ENCODE measurements around the gene IGFBP4.

Gene IGFBP4

DNA sequence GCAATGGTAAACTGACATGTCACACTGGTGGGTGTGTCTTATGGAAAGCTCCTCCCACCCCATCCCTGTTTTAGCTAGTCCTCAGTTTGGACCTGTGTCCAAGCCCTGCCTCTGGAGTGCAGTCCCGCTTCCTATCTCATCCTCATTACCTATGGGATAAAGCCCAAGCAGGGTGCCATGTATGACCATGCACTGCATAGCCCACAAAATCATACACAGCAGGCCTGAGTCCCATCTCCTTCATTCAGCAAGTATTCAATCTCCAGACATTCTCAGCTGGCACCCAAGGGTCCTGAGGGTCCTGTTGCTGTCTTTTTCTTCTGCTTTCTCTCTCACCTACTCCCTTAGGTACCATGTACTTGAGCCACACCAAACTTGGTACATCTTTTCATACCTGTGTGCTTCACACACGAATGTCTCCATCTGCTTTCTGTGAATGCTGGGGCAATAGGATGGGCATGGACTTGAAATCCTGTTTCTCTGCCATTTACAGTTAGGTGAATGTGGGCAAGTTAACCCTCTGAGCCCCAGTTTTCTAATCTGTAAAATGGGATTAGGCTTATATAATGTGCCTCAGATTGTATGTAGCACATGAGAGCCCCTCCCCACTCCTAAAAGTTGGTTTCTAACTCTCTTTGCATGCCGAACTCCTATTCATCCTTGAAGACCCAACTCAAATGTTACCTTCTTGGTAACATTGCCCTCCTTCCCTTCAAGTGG, 29.6 kb downstream of the IGFBP4 start:
- no peak for DNase-seq

DNA sequence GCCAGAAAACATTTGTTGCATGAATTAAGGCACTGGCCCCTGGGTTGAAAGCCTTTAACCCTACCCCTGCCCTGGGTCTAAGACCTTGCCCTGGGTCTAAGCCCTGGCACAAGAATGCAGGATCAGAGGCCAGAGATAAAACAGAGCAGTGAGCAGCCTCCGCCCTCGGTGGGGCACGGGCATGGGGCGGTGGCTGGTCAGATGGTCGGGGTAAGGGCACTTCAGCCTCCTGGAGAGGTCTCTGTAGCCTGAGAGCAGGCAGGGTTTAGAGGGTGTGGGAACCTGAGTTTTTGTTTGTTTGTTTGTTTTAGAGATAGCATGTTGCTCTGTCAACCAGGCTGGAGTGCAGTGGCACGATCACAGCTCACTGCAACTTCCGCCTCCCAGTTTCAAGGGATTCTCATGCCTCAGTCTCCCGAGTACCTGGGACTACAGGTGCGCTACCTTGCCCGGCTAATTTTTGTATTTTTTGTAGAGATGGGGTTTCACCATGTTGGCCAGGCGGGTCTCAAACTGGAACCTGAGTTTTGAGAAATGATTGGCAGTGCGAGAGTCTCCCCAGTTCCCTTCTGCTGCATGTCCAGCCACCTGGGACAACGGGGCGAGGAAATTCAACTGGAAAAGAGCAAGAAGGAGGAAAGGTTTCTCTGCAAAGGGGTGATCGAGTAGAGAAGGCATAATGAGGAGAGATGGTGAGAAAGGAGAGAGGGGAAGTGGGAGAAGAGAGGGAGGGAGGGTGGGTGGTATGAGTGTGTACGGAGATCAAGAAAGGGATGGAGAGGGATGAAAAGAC, 30.5 kb downstream of the IGFBP4 start:
- DNase-seq, result no peak

DNA sequence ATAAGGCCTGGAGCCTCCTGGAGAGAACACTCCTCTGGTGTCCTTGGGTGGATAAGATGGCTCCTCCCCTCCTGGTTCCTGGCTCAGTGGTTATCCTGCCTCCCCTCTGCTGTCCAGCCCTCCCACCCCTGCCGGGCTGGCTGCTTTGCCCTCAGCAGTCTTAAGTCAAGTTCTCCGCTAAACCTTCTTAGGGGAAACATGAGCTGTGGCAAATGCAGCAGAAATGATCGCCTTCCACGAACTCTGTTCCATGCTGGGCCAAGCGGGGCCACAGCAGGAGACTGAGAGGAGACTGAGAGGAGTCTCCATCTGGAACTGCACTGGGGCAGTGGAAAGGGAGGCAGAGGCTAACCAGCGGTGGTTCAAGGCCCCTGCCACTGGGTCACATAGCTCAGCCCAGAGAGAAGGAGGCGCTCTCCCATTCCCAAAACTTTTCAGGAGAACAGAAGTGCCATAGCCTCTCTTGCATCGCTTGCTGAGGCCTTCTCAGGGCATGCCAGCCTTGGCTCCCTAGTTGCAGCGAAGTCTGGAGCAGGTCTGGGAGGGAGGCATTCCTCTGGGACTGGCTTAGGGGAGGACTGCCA, 31.3 kb downstream of the IGFBP4 start:
- no peak for DNase-seq

DNA sequence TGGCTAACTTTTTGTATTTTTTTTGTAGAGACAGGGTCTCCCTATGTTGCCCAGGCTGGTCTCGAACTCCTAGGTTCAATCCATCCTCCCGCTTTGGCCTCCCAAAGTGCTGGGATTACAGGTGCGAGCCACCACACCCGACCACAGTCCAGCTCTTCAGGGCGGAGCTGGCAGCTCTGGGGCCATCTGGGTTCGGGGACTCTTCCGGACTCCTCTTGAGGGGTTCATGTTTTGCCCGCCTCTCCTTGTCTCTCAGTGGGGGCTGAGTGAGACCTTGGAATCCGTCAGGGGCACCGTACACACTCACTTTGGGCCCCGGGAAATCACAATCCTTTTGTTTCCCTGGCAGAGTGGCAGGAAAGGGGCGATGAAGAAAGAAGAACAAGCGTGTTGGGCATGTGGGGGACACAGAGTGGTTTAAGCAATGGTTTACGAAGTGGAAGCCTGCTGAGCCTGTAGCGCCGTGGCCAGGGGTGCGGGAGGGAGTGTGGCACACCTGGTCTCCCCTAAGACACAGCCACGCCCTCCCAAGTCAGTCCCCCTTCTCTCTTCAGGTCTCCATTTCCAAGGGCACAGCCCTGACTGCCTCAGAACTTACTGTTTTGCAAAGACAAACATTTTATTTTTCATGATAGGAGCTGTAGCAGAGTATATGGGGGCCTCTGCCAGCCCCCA, 32.1 kb downstream of the IGFBP4 start:
- no peak for DNase-seq

GRCh38 chr17:40477796-40478195, 34.5 kb downstream of the IGFBP4 start:
- no peak for DNase-seq

DNA sequence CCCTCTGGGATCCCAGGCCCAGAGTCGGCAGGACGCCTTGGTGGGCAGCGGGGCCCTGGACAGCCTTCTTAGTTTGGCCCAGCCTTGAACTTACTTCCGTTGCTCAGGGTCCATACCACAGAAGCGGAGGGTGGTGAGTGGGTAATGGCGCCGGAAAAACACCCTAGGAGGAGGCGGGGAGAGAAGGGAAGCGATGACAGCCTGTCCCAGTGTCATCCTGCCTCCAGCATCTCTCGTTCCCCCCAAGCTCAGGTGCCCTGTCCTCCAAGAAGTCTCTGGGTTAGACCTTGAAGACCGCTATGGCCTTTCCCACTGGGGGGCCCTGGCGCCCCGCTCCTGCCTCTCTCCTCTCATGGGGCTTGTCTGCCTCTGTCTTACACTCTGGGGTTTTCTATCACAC, 35.2 kb downstream of the IGFBP4 start:
- DNase-seq, result no peak

DNA sequence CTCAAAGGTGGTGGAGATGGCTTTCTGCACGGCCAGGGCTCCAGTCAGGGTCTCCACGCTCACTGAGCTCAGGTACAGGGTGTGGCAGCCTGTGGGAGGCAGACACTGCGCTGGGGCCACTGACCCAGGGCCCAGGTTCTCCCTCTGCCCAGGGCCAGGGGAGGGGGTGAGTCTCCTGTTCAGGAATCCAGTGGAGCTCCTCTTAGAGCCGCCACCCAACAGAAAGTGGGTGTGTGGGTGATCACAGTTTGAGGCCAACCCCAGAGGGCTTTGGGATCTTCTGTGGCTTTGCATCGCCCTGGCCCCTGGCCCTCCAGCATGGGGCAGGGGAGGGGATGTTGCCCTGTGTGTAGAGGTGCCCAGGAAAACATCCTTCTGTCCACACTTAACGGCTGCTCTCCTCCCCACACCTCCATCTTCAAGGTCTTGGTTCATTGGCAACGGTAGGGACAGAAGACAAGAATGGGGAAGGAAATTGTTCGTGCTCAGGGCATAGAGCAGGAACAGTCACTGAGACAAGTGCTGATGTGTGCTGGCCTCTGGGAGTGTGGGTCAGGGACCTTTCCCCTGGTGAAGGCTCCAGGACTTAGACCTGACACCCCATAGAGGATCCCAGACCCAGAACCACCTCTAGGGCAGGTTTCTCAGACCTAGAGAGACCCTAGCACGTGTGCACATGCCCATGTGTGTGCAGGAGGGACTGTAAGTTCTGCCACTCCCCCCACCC, 36.7 kb downstream of the IGFBP4 start:
- no peak for DNase-seq

DNA sequence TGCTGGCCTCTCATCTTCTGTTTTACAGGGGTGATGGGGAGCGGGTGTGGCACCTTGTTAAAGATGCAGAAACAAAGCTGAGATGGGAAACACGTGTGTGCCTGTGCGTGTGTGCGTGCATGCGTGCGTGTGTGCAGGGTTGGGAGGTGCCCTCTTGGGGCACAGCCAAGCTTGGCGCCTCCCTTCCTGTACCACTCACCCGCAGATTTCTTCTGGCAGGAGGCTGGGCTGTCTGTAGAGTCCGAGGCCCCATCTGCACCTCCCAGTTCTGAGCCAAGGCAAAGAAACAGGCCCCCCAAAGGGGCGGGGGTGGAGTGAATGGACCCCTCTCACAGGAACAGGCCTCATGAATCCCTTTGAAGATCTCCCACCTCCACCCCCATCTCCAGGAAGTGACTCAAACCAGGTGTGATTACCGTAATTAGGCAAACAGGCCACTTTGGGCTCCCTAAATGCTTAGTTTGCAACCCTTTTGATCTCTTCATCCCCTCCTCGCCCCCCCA, 37.3 kb downstream of the IGFBP4 start:
- DNase-seq, result peak; percentile 89

GRCh38 chr17:40481106-40481505, 37.9 kb downstream of the IGFBP4 start:
- DNase-seq, result no peak

- no peak for DNase-seq
Observed at GRCh38 chr17:40482722-40483121, 39.5 kb downstream of the IGFBP4 start.

DNA sequence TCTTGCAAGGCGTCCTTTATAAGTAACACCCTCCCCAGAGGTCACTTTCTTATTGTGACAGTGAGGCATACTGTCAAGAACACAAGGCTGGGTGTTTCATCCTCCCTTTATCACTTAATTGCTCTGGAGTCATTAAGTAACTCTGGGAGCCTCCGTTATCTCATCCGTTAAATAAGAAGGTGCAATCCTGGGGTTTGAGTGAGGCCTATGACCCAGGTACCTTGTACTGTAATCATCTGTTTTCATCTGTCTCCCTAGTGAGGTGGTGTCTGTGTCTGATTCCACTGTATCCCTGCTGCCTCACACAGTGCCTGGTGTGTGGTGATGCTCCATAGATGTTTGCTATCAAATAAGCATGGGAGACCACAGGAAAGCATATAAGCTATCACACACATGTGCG, 40.4 kb downstream of the IGFBP4 start:
- no peak for DNase-seq

- DNase-seq, result no peak
Observed at GRCh38 chr17:40484285-40484972, 41.2 kb downstream of the IGFBP4 start.

DNA sequence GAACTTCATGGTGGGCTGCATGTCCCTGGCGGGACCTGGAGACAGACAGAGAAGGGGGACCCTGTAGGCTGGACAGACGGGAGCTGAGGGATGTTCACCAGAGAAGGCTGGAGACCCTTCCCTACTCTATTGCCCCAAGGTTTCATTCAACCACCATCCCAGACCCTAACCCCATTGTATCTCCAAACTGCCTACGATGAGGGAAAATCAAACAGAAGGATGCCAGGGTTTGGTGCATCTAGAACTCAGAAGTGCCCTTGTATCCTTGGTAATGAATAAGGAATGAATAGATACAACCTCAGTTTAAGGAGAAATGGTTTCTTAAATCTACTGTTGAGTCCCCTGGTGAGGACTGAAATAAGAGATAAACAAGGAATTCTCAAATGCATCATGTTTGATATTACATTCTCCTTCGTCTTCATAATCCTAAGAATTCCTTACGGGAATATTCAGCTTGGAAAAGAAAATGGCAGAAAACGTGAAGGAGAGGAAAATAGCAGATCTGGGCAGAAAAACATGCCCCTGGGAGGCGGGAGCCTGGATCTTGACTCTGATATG, 41.8 kb downstream of the IGFBP4 start:
- DNase-seq, result no peak

- DNase-seq, result peak; percentile 35
Observed at GRCh38 chr17:40485851-40486521, 42.7 kb downstream of the IGFBP4 start.

GRCh38 chr17:40486522-40487370, 43.5 kb downstream of the IGFBP4 start:
- DNase-seq, result no peak

GRCh38 chr17:40487371-40488020, 44.2 kb downstream of the IGFBP4 start:
- DNase-seq, result no peak

DNA sequence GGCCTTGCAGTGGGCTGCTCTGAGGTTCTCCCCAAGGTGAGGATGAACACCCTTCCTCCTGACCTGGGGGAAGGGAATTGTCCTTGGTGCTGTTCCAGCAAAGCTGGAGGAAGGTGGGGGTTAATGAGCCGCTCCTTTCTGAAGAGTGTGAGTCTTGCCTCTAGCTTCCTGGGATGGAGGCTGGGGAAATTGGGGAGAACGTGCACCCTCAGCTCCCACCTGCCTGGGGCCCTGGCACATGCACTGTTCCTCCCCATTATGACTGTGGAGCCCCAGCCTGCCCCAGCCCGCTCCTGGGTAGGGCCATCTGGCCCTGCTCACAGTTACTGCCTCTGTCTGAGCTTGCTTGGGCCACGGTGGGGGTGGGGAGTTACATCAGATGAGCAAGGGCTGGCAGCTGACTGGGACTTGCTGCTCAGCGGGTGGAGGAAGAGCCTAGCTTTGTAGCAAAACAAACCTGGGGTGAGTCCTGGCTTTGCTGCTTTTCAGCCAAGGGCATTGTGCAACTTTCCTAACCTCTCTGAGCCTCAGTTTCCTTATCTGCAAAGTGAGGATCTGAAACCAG, 47.1 kb downstream of the IGFBP4 start:
- no peak for DNase-seq

DNA sequence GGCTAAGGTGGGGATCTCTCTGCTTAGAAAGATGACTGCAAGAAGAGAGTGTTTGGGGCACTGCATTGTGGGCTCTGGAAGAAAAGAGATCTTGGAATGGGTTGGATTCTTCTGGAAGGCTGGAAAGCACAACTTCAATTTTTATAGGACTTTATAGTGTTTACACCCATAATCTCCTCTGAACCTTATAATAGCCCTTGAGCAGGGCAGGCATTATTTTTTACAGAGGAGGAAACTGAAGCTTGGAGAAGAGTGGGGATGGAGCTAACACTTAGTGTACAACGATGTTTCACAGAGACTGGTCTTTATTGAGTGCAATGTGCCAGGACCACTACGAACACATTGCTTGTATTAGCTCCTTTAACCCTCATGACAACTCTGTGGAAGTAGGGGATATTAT, 47.7 kb downstream of the IGFBP4 start:
- DNase-seq, result no peak

DNA sequence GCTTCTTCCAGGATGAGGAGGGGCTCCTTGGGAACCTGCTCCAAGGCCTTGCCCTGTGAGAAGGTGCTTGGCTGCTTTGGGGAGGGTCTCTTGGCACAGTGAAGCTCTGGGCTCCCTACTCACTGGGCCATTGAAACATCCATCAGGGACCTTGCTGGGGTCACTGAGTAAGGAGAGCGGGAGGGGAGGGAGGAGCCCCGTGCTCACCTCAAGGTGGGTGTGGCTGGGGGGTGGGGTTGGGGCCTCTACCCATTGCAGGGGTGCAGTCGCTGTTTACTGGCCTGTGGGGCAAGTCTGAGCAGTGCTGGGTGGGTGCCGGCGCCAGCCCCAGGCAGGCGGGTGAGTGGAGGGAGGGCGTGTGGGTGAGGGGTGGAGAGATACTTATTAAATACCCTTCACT, 48.2 kb downstream of the IGFBP4 start:
- no peak for DNase-seq
